HFFc6 (cell line): ENCODE data around the gene YIPF2. TPM values are rescaled to one million over a fixed set of nuclear protein-coding genes. Genes with fewer than 3 reads are reported as not detected.

Experiments
- DNase-seq: peaks from one replicate; pipeline ENCODE4 v3.0.0-alpha.2; 2018
- H3K27ac Mint-ChIP-seq: 2 replicates; pipeline ENCODE4 v1.8.0; 2020; ENCODE audit warnings: mild to moderate bottlenecking, mixed read lengths
- H3K27me3 Mint-ChIP-seq: 2 replicates; pipeline ENCODE4 v1.8.0; 2021; ENCODE audit warnings: mild to moderate bottlenecking, moderate library complexity, mixed read lengths; ENCODE audit not compliant: insufficient read depth
- H3K36me3 Mint-ChIP-seq: 2 replicates; pipeline ENCODE4 v1.8.0; 2021; ENCODE audit warnings: low read depth, mixed read lengths
- H3K4me1 Mint-ChIP-seq: 2 replicates; pipeline ENCODE4 v1.8.0; 2020; ENCODE audit warnings: low read depth, mixed read lengths
- H3K4me3 Mint-ChIP-seq: 2 replicates; pipeline ENCODE4 v1.8.0; 2020; ENCODE audit warnings: mild to moderate bottlenecking, moderate library complexity, mixed read lengths
- H3K9me3 Mint-ChIP-seq: 2 replicates; pipeline ENCODE4 v1.8.0; 2020; ENCODE audit warnings: mild to moderate bottlenecking, mixed read lengths
- CTCF ChIP-seq: fragments of 200-600 bp; sonication (generic); IDR thresholded peaks from 2 replicates; pipeline ENCODE4 v1.5.0; 2021; ENCODE audit warnings: antibody characterized with exemption, mild to moderate bottlenecking
- total RNA-seq, 6 experiments: library from RNA; stranded (reverse); fragmentation: NEBNext Ultra II Directional; extraction: Animal tissue kit (Norgen Biotek cat#: 25700); gene quantifications; 2 replicates in 1 of 6; 3 replicates in 5 of 6; pipeline ENCODE4 v1.2.3, GENCODE V29; 2021

YIPF2 gene
- total RNA-seq, 6 experiments from 2014 or later: 78.7 to 105 (median 83.3) TPM

- H3K27me3 Mint-ChIP-seq: no peaks in the 10 kb centered on the region; the same call in 1 of the 2 replicates
- H3K9me3 Mint-ChIP-seq: no peaks in the 10 kb centered on the region
- H3K4me3 Mint-ChIP-seq: no peak overlapping the region
- no peak overlapping the region for H3K27ac Mint-ChIP-seq
- DNase-seq: no peak
- H3K4me1 Mint-ChIP-seq: peaks cover 18% of the 10 kb centered on the region
- TF ChIP-seq CTCF: no peak
- peaks cover 5% of the 10 kb centered on the region; the same call in 1 of the 2 replicates for H3K36me3 Mint-ChIP-seq
These were observed 15.8 kb downstream of the YIPF2 start for GRCh38 chr19:10912619-10913018.

GRCh38 chr19:10911579-10912363 lies 16.7 kb downstream of the YIPF2 start:
- no peaks in the 10 kb centered on the region; the same call in 1 of the 2 replicates for H3K27me3 Mint-ChIP-seq
- no peak for DNase-seq
- H3K9me3 Mint-ChIP-seq: no peaks in the 10 kb centered on the region
- TF ChIP-seq CTCF: no peak
- H3K27ac Mint-ChIP-seq: no peak overlapping the region; the same call in 1 of the 2 replicates
- no peak overlapping the region for H3K4me3 Mint-ChIP-seq
- H3K36me3 Mint-ChIP-seq: peaks cover 5% of the 10 kb centered on the region; the same call in 1 of the 2 replicates
- H3K4me1 Mint-ChIP-seq: peaks cover 18% of the 10 kb centered on the region

- no peaks in the 10 kb centered on the region; the same call in 1 of the 2 replicates for H3K27me3 Mint-ChIP-seq
- no peaks in the 10 kb centered on the region for H3K9me3 Mint-ChIP-seq
- peaks cover 5% of the 10 kb centered on the region; the same call in 1 of the 2 replicates for H3K36me3 Mint-ChIP-seq
- no peak for DNase-seq
- H3K4me1 Mint-ChIP-seq: peaks cover 8% of the 10 kb centered on the region; the same call in 1 of the 2 replicates
- TF ChIP-seq CTCF: no peak
- H3K4me3 Mint-ChIP-seq: no peak overlapping the region
- H3K27ac Mint-ChIP-seq: no peak overlapping the region
These were observed 20.0 kb downstream of the YIPF2 start for GRCh38 chr19:10908380-10908960.

GRCh38 chr19:10907925-10908324 lies 20.5 kb downstream of the YIPF2 start:
- H3K36me3 Mint-ChIP-seq: peaks cover 9% of the 10 kb centered on the region; the same call in 1 of the 2 replicates

GRCh38 chr19:10899151-10899653 lies 29.2 kb downstream of the YIPF2 start:
- H3K36me3 Mint-ChIP-seq: 0 out of 2 replicates have a peak, but pooled peaks cover 6% of the 10 kb centered on the region
- no peak overlapping the region for H3K4me3 Mint-ChIP-seq
- no peak for DNase-seq
- no peak overlapping the region for H3K27ac Mint-ChIP-seq
- TF ChIP-seq CTCF: no peak
- H3K27me3 Mint-ChIP-seq: no peaks in the 10 kb centered on the region; the same call in 1 of the 2 replicates
- H3K9me3 Mint-ChIP-seq: no peaks in the 10 kb centered on the region
- H3K4me1 Mint-ChIP-seq: peaks cover 29% of the 10 kb centered on the region

More at GRCh38 chr19:10907925-10908324, 20.5 kb downstream of the YIPF2 start:
- Mint-ChIP-seq H3K4me1 (peaks cover 13% of the 10 kb centered on the region; the same call in 1 of the 2 replicates), H3K9me3 (no peaks in the 10 kb centered on the region), H3K4me3 (no peak overlapping the region), H3K27me3 (no peaks in the 10 kb centered on the region), H3K27ac (no peak overlapping the region)
- DNase-seq: no peak
- TF ChIP-seq CTCF: no peak
